ENCODE measurements around the gene RSU1.
"Not testable (repeated sequence)": the region's sequence is repeated elsewhere in the genome, so short reads cannot be mapped to it uniquely, and the experiment has no call there.

Gene RSU1

GRCh38 chr10:16779384-16779915 lies 37.8 kb downstream of the RSU1 start:
- DNase-seq = peak; percentile 79 to 83

GRCh38 chr10:16777473-16778370 lies 39.5 kb downstream of the RSU1 start:
- no peak for DNase-seq

GRCh38 chr10:16776896-16777295 lies 40.3 kb downstream of the RSU1 start:
- no peak for DNase-seq

- no peak for DNase-seq
Measured at GRCh38 chr10:16773334-16773733, 43.9 kb downstream of the RSU1 start.

- DNase-seq = no peak
Measured at GRCh38 chr10:16770670-16771069, 46.6 kb downstream of the RSU1 start.

- no peak for DNase-seq
Measured at GRCh38 chr10:16770141-16770540, 47.1 kb downstream of the RSU1 start.

- DNase-seq = no peak
Measured at GRCh38 chr10:16769331-16769730, 47.9 kb downstream of the RSU1 start.

- DNase-seq = no peak
Measured at GRCh38 chr10:16768702-16769101, 48.5 kb downstream of the RSU1 start.

- DNase-seq = no peak
Measured at GRCh38 chr10:16765509-16766375, 51.5 kb downstream of the RSU1 start.

- no peak for DNase-seq
Measured at GRCh38 chr10:16761300-16761699, 55.9 kb downstream of the RSU1 start.

GRCh38 chr10:16756561-16757221 lies 60.5 kb downstream of the RSU1 start:
- DNase-seq = no peak

GRCh38 chr10:16754765-16755164 lies 62.5 kb downstream of the RSU1 start:
- DNase-seq = no peak

GRCh38 chr10:16752849-16753248 lies 64.4 kb downstream of the RSU1 start:
- DNase-seq = not testable (repeated sequence)

GRCh38 chr10:16752099-16752498 lies 65.1 kb downstream of the RSU1 start:
- DNase-seq = no peak

- DNase-seq = no peak
Measured at GRCh38 chr10:16751244-16751643, 66.0 kb downstream of the RSU1 start.

- DNase-seq = no peak
Measured at GRCh38 chr10:16750461-16750860, 66.8 kb downstream of the RSU1 start.

GRCh38 chr10:16748749-16749148 lies 68.5 kb downstream of the RSU1 start:
- no peak for DNase-seq

- DNase-seq = no peak
Measured at GRCh38 chr10:16746856-16747255, 70.4 kb downstream of the RSU1 start.

GRCh38 chr10:16745061-16745460 lies 72.2 kb downstream of the RSU1 start:
- DNase-seq = no peak

- no peak for DNase-seq
Measured at GRCh38 chr10:16742165-16742960, 74.9 kb downstream of the RSU1 start.

- DNase-seq = no peak
Measured at GRCh38 chr10:16741540-16741939, 75.7 kb downstream of the RSU1 start.

- DNase-seq = no peak
Measured at GRCh38 chr10:16737420-16737819, 79.8 kb downstream of the RSU1 start.
